ENCODE results near the gene KIF2C. TPM values are rescaled to one million over a fixed set of nuclear protein-coding genes. Genes with fewer than 3 reads are reported as not detected.

KIF2C gene
- total and polyA plus RNA-seq, 9 of the 15 experiments (the other 6 are each of a cell fraction or from before 2014, with no cell fraction given): 84.9 to 226 (median 169) TPM

DNA sequence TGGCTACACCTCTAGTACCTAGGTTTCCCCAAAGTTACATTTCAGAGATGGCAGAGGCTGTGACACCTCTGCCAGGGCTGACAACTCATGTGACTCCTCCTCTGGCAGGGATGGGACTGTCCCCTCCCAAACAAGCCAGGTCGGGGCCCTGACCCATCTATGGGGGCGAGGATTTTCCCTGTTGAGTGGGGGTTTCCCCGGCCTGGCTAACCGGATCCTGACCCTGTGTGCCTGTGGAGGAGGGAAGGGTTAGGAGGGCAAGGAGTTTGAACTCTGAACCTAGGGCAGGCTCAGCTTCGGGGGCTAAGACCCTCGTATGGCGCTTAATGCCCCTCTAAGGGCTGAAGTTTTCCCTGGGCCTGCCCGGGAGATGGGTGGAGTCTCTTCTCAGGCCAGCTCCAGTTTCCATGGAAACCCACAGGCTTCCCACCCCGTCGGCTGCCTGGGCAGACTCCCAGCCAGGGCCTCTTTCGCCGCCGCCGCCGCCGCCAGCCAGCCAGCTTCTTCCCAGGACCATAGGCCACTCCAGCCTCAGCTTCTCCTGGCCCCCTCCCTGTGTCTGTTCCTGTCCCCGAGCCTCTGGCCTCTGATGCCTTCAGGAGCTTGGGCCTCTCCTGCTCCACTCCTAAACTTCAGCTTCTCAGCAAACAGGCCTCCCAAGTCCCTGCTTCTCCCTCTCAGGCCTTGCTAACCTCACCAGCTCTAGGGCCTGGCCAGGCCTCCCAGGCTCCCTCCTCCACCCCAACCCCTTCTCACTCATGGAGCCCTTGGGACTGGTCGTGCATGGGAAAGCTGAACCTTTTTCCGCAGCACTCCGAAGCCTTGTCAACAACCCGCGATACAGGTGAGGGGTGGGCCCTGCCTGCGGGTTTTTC is 68.7 kb downstream of the KIF2C start, which contains the start of gene BTBD19:
BTBD19 (plus strand) TSS at position 461 of the 875 bp plus-strand sequence; CDS start at position 759, 298 bp downstream.
- peaks cover 36% of the 10 kb centered on the region; the same call in 2 of the 3 replicates for H3K36me3 ChIP-seq (ENCODE audit: control insufficient read depth, insufficient read depth, low read length)
- no peaks in the 10 kb centered on the region for H3K27me3 ChIP-seq (ENCODE audit: control insufficient read depth in 2 of 2, insufficient read depth in 2 of 2, low read length in 2 of 2)
- H2AFZ ChIP-seq (ENCODE audit: low read depth, low read length): peak within 1 kb of the TSS; percentile 96
- FAIRE-seq: peak; percentile 37
- intact Hi-C loops (cut with micrococcal nuclease) (loop anchor here (10.0 kb wide), 1 partner anchor 173 kb away; no protein-coding TSS in a partner anchor), in situ Hi-C loops (cut with MboI) (loop anchor here (10.0 kb wide), 1 partner anchor 687 kb away; the partner anchor contains the start of gene TESK2)
- H4K20me1 ChIP-seq (replicated peaks; ENCODE audit: control insufficient read depth, insufficient read depth, low read length): no peaks in the 10 kb centered on the region
- peak; percentile 52 for ATAC-seq
- H3K9me3 ChIP-seq (replicated peaks; ENCODE audit: control insufficient read depth, insufficient read depth, low read depth, low read length): no peaks in the 10 kb centered on the region
- peak within 1 kb of the TSS; percentile 100 for H3K27ac ChIP-seq (ENCODE audit: extremely low read depth, low read depth, low read length)
- POLR2A ChIA-PET: interaction anchor here (0.6 to 16.9 kb wide), 26 partner anchors 8 to 498 kb away, joined by 3 to 594 read pairs (median 4); partner anchors contain the start of genes BEST4, HECTD3, PLK3 and RNU5D-1
- DNase-seq (ENCODE audit: extremely low read depth in 1 of 4, low spot score in 3 of 4): peak; percentile 74 to 89 (median 82)
- H3K4me1 ChIP-seq (replicated peaks in 1 of 2; ENCODE audit: control insufficient read depth in 2 of 2, insufficient read depth in 2 of 2, low read length in 2 of 2): peaks cover 59 to 72% of the 10 kb centered on the region in 2 experiments
- peak within 1 kb of the TSS; percentile 80 for H3K4me2 ChIP-seq (ENCODE audit: insufficient read depth, low read length)
- peaks cover 16% of the 10 kb centered on the region; the same call in 1 of the 3 replicates for H3K79me2 ChIP-seq (ENCODE audit: control insufficient read depth, insufficient read depth, low read length)
- CTCF ChIA-PET (ENCODE audit: low intra/inter-chr PET ratio): no interaction called here
- H3K9ac ChIP-seq (ENCODE audit: insufficient read depth in 1 of 2, low read depth in 2 of 2, low read length in 2 of 2): peak within 1 kb of the TSS; percentile 86 to 92
- peaks cover 6% of the 10 kb centered on the region for H3K9me1 ChIP-seq (ENCODE audit: control insufficient read depth, insufficient read depth, low read length)
- 19% methylated on average over 23 of the region's 23 CpGs for WGBS (ENCODE audit: insufficient coverage, low coverage, missing lambda C conversion rate)
- no TSS peak for BruUV-seq (replicated peaks)
- H3K4me3 ChIP-seq: peak within 1 kb of the TSS; percentile 30
- TF ChIP-seq KLF1 (tag; IDR thresholded peaks at IDR 0.05) (no peak; the same call in 1 of the 2 replicates), ZNF197 (CRISPR knock-in tag; IDR thresholded peaks at IDR 0.05; ENCODE audit: low read depth) (no peak), NELFE (IDR thresholded peaks at IDR 0.05; ENCODE audit: insufficient read depth, insufficient read length) (no peak), DDX20 (tag; IDR thresholded peaks at IDR 0.05; ENCODE audit: low read depth) (0 out of 2 replicates have a peak, but pooled peaks have one; percentile 20), ZNF695 (CRISPR knock-in tag; IDR thresholded peaks at IDR 0.05) (peak; percentile 86; the same call in 1 of the 2 replicates), GATAD2A (IDR thresholded peaks at IDR 0.05) (peak; percentile 62; the same call in 1 of the 2 replicates), ZNF830 (CRISPR knock-in tag; IDR thresholded peaks at IDR 0.05) (peak; percentile 57; the same call in 1 of the 2 replicates), PHB2 (IDR thresholded peaks at IDR 0.05; ENCODE audit: low read depth) (0 out of 2 replicates have a peak, but pooled peaks have one; percentile 10), ELF2 (CRISPR knock-in tag; IDR thresholded peaks at IDR 0.05) (peak; percentile 16; the same call in 1 of the 2 replicates), STAT5A (IDR thresholded peaks at IDR 0.05; ENCODE audit: borderline replicate concordance, low read length) (no peak), ZNF124 (CRISPR knock-in tag; IDR thresholded peaks at IDR 0.05) (no peak), RFX1 (IDR thresholded peaks at IDR 0.05) (peak; percentile 97)
- TF ChIP-seq, protein P1, sequence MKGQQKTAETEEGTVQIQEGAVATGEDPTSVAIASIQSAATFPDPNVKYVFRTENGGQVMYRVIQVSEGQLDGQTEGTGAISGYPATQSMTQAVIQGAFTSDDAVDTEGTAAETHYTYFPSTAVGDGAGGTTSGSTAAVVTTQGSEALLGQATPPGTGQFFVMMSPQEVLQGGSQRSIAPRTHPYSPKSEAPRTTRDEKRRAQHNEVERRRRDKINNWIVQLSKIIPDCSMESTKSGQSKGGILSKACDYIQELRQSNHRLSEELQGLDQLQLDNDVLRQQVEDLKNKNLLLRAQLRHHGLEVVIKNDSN (CRISPR knock-in tag; IDR thresholded peaks at IDR 0.05): 0 out of 2 replicates have a peak, but pooled peaks have one; percentile 4
- TF ChIP-seq, protein P2, sequence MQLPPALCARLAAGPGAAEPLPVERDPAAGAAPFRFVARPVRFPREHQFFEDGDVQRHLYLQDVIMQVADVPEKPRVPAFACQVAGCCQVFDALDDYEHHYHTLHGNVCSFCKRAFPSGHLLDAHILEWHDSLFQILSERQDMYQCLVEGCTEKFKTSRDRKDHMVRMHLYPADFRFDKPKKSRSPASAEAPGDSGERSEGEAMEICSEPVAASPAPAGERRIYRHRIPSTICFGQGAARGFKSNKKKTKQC (CRISPR knock-in tag; IDR thresholded peaks at IDR 0.05): peak; percentile 27; the same call in 1 of the 2 replicates
- TF ChIP-seq, protein P3, sequence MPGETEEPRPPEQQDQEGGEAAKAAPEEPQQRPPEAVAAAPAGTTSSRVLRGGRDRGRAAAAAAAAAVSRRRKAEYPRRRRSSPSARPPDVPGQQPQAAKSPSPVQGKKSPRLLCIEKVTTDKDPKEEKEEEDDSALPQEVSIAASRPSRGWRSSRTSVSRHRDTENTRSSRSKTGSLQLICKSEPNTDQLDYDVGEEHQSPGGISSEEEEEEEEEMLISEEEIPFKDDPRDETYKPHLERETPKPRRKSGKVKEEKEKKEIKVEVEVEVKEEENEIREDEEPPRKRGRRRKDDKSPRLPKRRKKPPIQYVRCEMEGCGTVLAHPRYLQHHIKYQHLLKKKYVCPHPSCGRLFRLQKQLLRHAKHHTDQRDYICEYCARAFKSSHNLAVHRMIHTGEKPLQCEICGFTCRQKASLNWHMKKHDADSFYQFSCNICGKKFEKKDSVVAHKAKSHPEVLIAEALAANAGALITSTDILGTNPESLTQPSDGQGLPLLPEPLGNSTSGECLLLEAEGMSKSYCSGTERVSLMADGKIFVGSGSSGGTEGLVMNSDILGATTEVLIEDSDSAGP (CRISPR knock-in tag; IDR thresholded peaks at IDR 0.05): no peak
- TF ChIP-seq, protein P4, sequence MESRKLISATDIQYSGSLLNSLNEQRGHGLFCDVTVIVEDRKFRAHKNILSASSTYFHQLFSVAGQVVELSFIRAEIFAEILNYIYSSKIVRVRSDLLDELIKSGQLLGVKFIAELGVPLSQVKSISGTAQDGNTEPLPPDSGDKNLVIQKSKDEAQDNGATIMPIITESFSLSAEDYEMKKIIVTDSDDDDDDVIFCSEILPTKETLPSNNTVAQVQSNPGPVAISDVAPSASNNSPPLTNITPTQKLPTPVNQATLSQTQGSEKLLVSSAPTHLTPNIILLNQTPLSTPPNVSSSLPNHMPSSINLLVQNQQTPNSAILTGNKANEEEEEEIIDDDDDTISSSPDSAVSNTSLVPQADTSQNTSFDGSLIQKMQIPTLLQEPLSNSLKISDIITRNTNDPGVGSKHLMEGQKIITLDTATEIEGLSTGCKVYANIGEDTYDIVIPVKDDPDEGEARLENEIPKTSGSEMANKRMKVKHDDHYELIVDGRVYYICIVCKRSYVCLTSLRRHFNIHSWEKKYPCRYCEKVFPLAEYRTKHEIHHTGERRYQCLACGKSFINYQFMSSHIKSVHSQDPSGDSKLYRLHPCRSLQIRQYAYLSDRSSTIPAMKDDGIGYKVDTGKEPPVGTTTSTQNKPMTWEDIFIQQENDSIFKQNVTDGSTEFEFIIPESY (CRISPR knock-in tag; IDR thresholded peaks at IDR 0.05): 0 out of 2 replicates have a peak, but pooled peaks have one; percentile 43

Measured in K562 (cell line).